Naive thymus-derived CD4-positive, alpha-beta T cell (primary cell): ENCODE data around the gene PPP5C. TPM values are rescaled to one million over a fixed set of nuclear protein-coding genes. Genes with fewer than 3 reads are reported as not detected.
"Not testable (repeated sequence)": the region's sequence is repeated elsewhere in the genome, so short reads cannot be mapped to it uniquely, and the experiment has no call there.

Source experiments
- ATAC-seq: fragments of 150-1000 bp; cut with Tn5 transposase; 2 replicates; pipeline ENCODE4 v1.10.0; 2021; ENCODE audit warnings: mild to moderate bottlenecking, moderate library complexity
- CTCF ChIA-PET: fragments of 350-600 bp; sonication (Branson Sonifier 250); formaldehyde crosslinking; loops from one replicate; lab custom pipeline; 2021; ENCODE audit warnings: antibody characterized with exemption; lab: Charles Lee
- POLR2A ChIA-PET: fragments of 350-600 bp; sonication (Branson Sonifier 250); formaldehyde crosslinking; loops from one replicate; lab custom pipeline; 2021; ENCODE audit warnings: antibody characterized with exemption, inconsistent platforms; lab: Charles Lee
- DNase-seq, 9 donors: peaks; one replicate each; pipeline versions ENCODE4 v3.0.0 to v3.0.0-alpha.2; 2020 to 2022; ENCODE audit warnings: mixed read lengths in 1 of 9
- H3K27ac ChIP-seq: one replicate; pipeline ENCODE4 v1.7.0; 2013; ENCODE audit warnings: mild to moderate bottlenecking, low read depth, low read length, moderate library complexity
- H3K27me3 ChIP-seq, 2 donors: one replicate each; pipeline ENCODE4 v1.7.0; 2013; ENCODE audit warnings: low read length in 2 of 2, mild to moderate bottlenecking in 2 of 2, moderate library complexity in 2 of 2; ENCODE audit not compliant: control insufficient read depth in 2 of 2, insufficient read depth in 2 of 2
- H3K36me3 ChIP-seq, 3 experiments: 1 replicate in 2 of 3; 2 replicates in 1 of 3; pipeline ENCODE4 v1.7.0; 2013; ENCODE audit warnings: low read length in 3 of 3, mild to moderate bottlenecking in 3 of 3, moderate library complexity in 1 of 3; ENCODE audit not compliant: insufficient read depth in 3 of 3, control insufficient read depth in 2 of 3
- H3K4me1 ChIP-seq, 2 donors: one replicate each; pipeline ENCODE4 v1.7.0; 2013; ENCODE audit warnings: low read length in 2 of 2, mild to moderate bottlenecking in 2 of 2, moderate library complexity in 1 of 2; ENCODE audit not compliant: control insufficient read depth in 2 of 2, insufficient read depth in 2 of 2
- H3K4me3 ChIP-seq: 2 replicates; pipeline ENCODE4 v1.7.0; 2013; ENCODE audit warnings: mild to moderate bottlenecking, low read length
- H3K9me3 ChIP-seq, 3 experiments: 1 replicate in 2 of 3; 2 replicates in 1 of 3; pipeline ENCODE4 v1.7.0; 2013; ENCODE audit warnings: low read length in 3 of 3; ENCODE audit not compliant: control insufficient read depth in 2 of 3
- H3K27ac Mint-ChIP-seq, 9 donors: one replicate each; pipeline ENCODE4 v1.8.0; 2020 to 2022; ENCODE audit warnings: mixed read lengths in 9 of 9, mild to moderate bottlenecking in 8 of 9, moderate library complexity in 5 of 9, inconsistent platforms in 2 of 9
- H3K27me3 Mint-ChIP-seq, 5 donors: one replicate each; pipeline ENCODE4 v1.8.0; 2021 to 2022; ENCODE audit warnings: mixed read lengths in 5 of 5, mild to moderate bottlenecking in 1 of 5
- H3K36me3 Mint-ChIP-seq, 5 donors: one replicate each; pipeline ENCODE4 v1.8.0; 2020 to 2022; ENCODE audit warnings: mixed read lengths in 5 of 5, mild to moderate bottlenecking in 3 of 5, inconsistent platforms in 1 of 5
- H3K4me1 Mint-ChIP-seq, 7 donors: one replicate each; pipeline ENCODE4 v1.8.0; 2020 to 2022; ENCODE audit warnings: mixed read lengths in 7 of 7, mild to moderate bottlenecking in 3 of 7, inconsistent platforms in 1 of 7
- H3K4me3 Mint-ChIP-seq, 10 donors: one replicate each; pipeline ENCODE4 v1.8.0; 2020 to 2022; ENCODE audit warnings: mild to moderate bottlenecking in 10 of 10, mixed read lengths in 10 of 10, moderate library complexity in 6 of 10, inconsistent platforms in 2 of 10
- H3K9me3 Mint-ChIP-seq, 11 donors: one replicate each; pipeline ENCODE4 v1.8.0; 2020 to 2022; ENCODE audit warnings: mixed read lengths in 11 of 11, mild to moderate bottlenecking in 4 of 11, inconsistent platforms in 1 of 11, moderate library complexity in 1 of 11
- intact Hi-C, 2 donors: fragments of 100-400 bp; cut with micrococcal nuclease; formaldehyde crosslinking; loops; one replicate each; pipeline ENCODE4 v1.15.1; 2023
- polyA plus RNA-seq, 2 donors: library from polyadenylated mRNA; unstranded; fragments of 300-500 nt; fragmentation: Illumina TruSeq; gene quantifications; one replicate each; pipeline ENCODE4 v1.2.3, GENCODE V29; 2021
- total RNA-seq, 6 experiments: library from RNA in 5 of 6; stranded (reverse) in 5 of 6; gene quantifications; 1 replicate in 5 of 6; 2 replicates in 1 of 6; pipeline ENCODE4 v1.2.3 and lab custom pipeline; 2021 to 2026

PPP5C gene
- total and polyA plus RNA-seq, 7 experiments from 2014 or later = 17.4 to 107 (median 44.7) TPM

GRCh38 chr19:46426506-46427162 lies 79.7 kb downstream of the PPP5C start:
- ChIA-PET POLR2A (no interaction called here), CTCF (no interaction called here)
- no peaks in the 10 kb centered on the region for H3K36me3 Mint-ChIP-seq
- intact Hi-C loops = no loop called here
- peaks cover 24 to 33% (median 26%) of the 10 kb centered on the region in 7 donors for H3K4me1 Mint-ChIP-seq
- H3K36me3 ChIP-seq = no peaks in the 10 kb centered on the region
- peak overlapping the region; percentile 33 for H3K4me3 ChIP-seq
- peaks cover 1 to 10% of the 10 kb centered on the region in 2 donors for H3K27me3 ChIP-seq
- no peaks in the 10 kb centered on the region for H3K9me3 ChIP-seq
- peaks cover 0 to 3% (median 0%) of the 10 kb centered on the region in 11 donors for H3K9me3 Mint-ChIP-seq
- no peak overlapping the region for H3K27ac ChIP-seq
- H3K4me1 ChIP-seq = peaks cover 0 to 4% of the 10 kb centered on the region in 2 donors
- peaks cover 64 to 81% (median 73%) of the 10 kb centered on the region in 5 donors for H3K27me3 Mint-ChIP-seq
- H3K27ac Mint-ChIP-seq = no peak overlapping the region
- peak overlapping the region; percentile 12 to 82 (median 62) for H3K4me3 Mint-ChIP-seq
- peak in 2 of 9 donors; percentile 16 to 40 for DNase-seq
- no peak for ATAC-seq

- Mint-ChIP-seq H3K4me1 (peaks cover 24 to 33% (median 26%) of the 10 kb centered on the region in 7 donors), H3K4me3 (peak overlapping the region in 6 of 10 donors; percentile 36 to 75 (median 60)), H3K27me3 (peaks cover 63 to 83% (median 74%) of the 10 kb centered on the region in 5 donors), H3K27ac (no peak overlapping the region), H3K9me3 (peaks cover 0 to 3% (median 0%) of the 10 kb centered on the region in 11 donors), H3K36me3 (no peaks in the 10 kb centered on the region)
- no peak overlapping the region for H3K27ac ChIP-seq
- intact Hi-C loops = no loop called here
- H3K27me3 ChIP-seq = peaks cover 4 to 10% of the 10 kb centered on the region in 2 donors
- DNase-seq (no peak), ATAC-seq (no peak)
- H3K9me3 ChIP-seq = no peaks in the 10 kb centered on the region
- H3K4me3 ChIP-seq = no peak overlapping the region
- H3K4me1 ChIP-seq = peaks cover 0 to 4% of the 10 kb centered on the region in 2 donors
- POLR2A ChIA-PET = no interaction called here
- CTCF ChIA-PET = interaction anchor here (0.6 kb wide), 1 partner anchor 54 kb away, joined by 3 read pairs; no protein-coding TSS in a partner anchor
- H3K36me3 ChIP-seq = no peaks in the 10 kb centered on the region
Measured at GRCh38 chr19:46427518-46428045, 80.7 kb downstream of the PPP5C start.

GRCh38 chr19:46428239-46429135 lies 81.6 kb downstream of the PPP5C start, which contains the start of gene PNMA8C:
Gene PNMA8C, minus strand, starts transcription at chr19:46428936. Its CDS starts 577 bp downstream, at chr19:46428359.
- Histone ChIP-seq H3K4me1 (peaks cover 0 to 4% of the 10 kb centered on the region in 2 donors), H3K36me3 (no peaks in the 10 kb centered on the region), H3K4me3 (peak within 1 kb of the TSS; percentile 42), H3K27me3 (peaks cover 4 to 10% of the 10 kb centered on the region in 2 donors), H3K9me3 (no peaks in the 10 kb centered on the region), H3K27ac (no peak within 1 kb of the TSS)
- peaks cover 24 to 33% (median 26%) of the 10 kb centered on the region in 7 donors for H3K4me1 Mint-ChIP-seq
- no peaks in the 10 kb centered on the region for H3K36me3 Mint-ChIP-seq
- peaks cover 0 to 3% (median 0%) of the 10 kb centered on the region in 11 donors for H3K9me3 Mint-ChIP-seq
- intact Hi-C loops = no loop called here
- H3K4me3 Mint-ChIP-seq = peak within 1 kb of the TSS; percentile 61 to 82 (median 74)
- H3K27ac Mint-ChIP-seq = peak within 1 kb of the TSS in 5 of 9 donors; percentile 26 to 78 (median 51)
- ATAC-seq (peak; percentile 79), DNase-seq (peak in 3 of 9 donors; percentile 11 to 56 (median 18))
- ChIA-PET CTCF (no interaction called here), POLR2A (no interaction called here)
- H3K27me3 Mint-ChIP-seq = peaks cover 59 to 78% (median 69%) of the 10 kb centered on the region in 5 donors

GRCh38 chr19:46429999-46430398 lies 83.1 kb downstream of the PPP5C start:
- H3K4me3 Mint-ChIP-seq = peak overlapping the region in 3 of 10 donors; percentile 2 to 75 (median 42)
- ATAC-seq (no peak), DNase-seq (no peak)
- H3K9me3 Mint-ChIP-seq = peaks cover 0 to 3% (median 0%) of the 10 kb centered on the region in 11 donors
- intact Hi-C loops = no loop called here
- H3K36me3 ChIP-seq = no peaks in the 10 kb centered on the region
- no peaks in the 10 kb centered on the region for H3K36me3 Mint-ChIP-seq
- H3K4me1 ChIP-seq = peaks cover 0 to 4% of the 10 kb centered on the region in 2 donors
- H3K4me1 Mint-ChIP-seq = peaks cover 24 to 33% (median 26%) of the 10 kb centered on the region in 7 donors
- H3K27ac Mint-ChIP-seq = peak overlapping the region in 1 of 9 donors; percentile 48
- no peak overlapping the region for H3K4me3 ChIP-seq
- peaks cover 65 to 79% (median 73%) of the 10 kb centered on the region in 5 donors for H3K27me3 Mint-ChIP-seq
- ChIA-PET CTCF (no interaction called here), POLR2A (no interaction called here)
- peaks cover 4 to 7% of the 10 kb centered on the region in 2 donors for H3K27me3 ChIP-seq
- H3K27ac ChIP-seq = no peak overlapping the region
- H3K9me3 ChIP-seq = no peaks in the 10 kb centered on the region

GRCh38 chr19:46431824-46432223 lies 84.9 kb downstream of the PPP5C start:
- ATAC-seq = no peak
- Histone ChIP-seq H3K27ac (no peak overlapping the region), H3K36me3 (no peaks in the 10 kb centered on the region), H3K27me3 (peaks cover 0 to 4% of the 10 kb centered on the region in 2 donors), H3K4me3 (no peak overlapping the region), H3K9me3 (no peaks in the 10 kb centered on the region), H3K4me1 (peaks cover 0 to 2% of the 10 kb centered on the region in 2 donors)
- ChIA-PET CTCF (no interaction called here), POLR2A (no interaction called here)
- Mint-ChIP-seq H3K4me1 (peaks cover 15 to 24% (median 19%) of the 10 kb centered on the region in 7 donors), H3K27ac (no peak overlapping the region), H3K36me3 (no peaks in the 10 kb centered on the region), H3K27me3 (peaks cover 58 to 69% (median 64%) of the 10 kb centered on the region in 5 donors), H3K4me3 (no peak overlapping the region), H3K9me3 (peaks cover 0 to 3% (median 0%) of the 10 kb centered on the region in 11 donors)
- no peak for DNase-seq
- intact Hi-C loops = no loop called here

GRCh38 chr19:46433470-46433869 lies 86.6 kb downstream of the PPP5C start:
- H3K27ac ChIP-seq, H3K36me3 ChIP-seq, H3K4me3 ChIP-seq, intact Hi-C loops, ATAC-seq, H3K4me1 ChIP-seq, POLR2A ChIA-PET, H3K9me3 ChIP-seq, H3K27me3 ChIP-seq, H3K27ac Mint-ChIP-seq, H3K4me3 Mint-ChIP-seq, H3K36me3 Mint-ChIP-seq, DNase-seq, H3K9me3 Mint-ChIP-seq: not testable (repeated sequence)
- peaks cover 41 to 59% (median 47%) of the 10 kb centered on the region in 5 donors for H3K27me3 Mint-ChIP-seq
- H3K4me1 Mint-ChIP-seq = peaks cover 4 to 16% (median 10%) of the 10 kb centered on the region in 7 donors
- CTCF ChIA-PET = interaction anchor here (0.7 to 1.0 kb wide), 2 partner anchors 34 to 38 kb away, joined by 3 read pairs; no protein-coding TSS in a partner anchor
